ENCODE data around the gene DHCR24.

Gene DHCR24

DNA sequence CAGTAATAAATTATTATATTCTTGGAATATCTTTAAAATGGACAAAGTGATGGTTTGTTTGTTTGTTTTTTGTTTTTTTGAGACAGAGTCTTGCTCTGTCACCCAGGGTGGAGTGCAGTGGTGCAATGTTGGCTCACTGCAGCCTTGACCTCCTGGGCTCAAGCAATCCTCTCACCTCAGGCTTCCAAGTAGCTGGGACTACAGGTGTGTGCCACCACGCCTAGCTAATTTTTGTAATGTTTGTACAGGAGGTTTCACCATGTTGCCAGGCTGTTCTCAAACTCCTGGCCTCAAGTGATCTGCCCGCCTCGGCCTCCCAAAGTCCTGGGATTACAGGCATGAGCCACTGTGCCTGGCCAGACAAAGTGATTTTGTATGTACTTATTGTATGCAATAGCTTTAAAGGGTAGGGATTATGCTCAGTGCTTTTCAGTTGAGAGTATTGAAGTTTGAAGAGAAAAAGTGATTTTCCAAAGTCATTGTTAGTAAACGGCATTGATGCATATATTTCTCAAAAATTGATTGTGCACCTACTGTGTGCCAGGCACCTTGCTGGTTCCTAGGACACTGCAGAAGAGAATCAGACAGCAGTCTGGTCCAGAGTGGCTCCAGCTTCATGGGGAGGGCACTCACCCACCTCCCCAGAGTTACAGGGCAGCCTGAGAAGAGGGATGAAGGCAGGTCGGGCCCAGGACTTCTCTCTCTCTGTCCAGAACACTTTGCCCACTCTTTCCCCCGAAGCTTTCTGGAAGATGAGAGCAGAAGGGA, 51.7 kb downstream of the DHCR24 start:
- TF ChIP-seq, protein P1, sequence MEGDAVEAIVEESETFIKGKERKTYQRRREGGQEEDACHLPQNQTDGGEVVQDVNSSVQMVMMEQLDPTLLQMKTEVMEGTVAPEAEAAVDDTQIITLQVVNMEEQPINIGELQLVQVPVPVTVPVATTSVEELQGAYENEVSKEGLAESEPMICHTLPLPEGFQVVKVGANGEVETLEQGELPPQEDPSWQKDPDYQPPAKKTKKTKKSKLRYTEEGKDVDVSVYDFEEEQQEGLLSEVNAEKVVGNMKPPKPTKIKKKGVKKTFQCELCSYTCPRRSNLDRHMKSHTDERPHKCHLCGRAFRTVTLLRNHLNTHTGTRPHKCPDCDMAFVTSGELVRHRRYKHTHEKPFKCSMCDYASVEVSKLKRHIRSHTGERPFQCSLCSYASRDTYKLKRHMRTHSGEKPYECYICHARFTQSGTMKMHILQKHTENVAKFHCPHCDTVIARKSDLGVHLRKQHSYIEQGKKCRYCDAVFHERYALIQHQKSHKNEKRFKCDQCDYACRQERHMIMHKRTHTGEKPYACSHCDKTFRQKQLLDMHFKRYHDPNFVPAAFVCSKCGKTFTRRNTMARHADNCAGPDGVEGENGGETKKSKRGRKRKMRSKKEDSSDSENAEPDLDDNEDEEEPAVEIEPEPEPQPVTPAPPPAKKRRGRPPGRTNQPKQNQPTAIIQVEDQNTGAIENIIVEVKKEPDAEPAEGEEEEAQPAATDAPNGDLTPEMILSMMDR (IDR thresholded peaks at IDR 0.05; ENCODE audit: insufficient read depth, missing control alignments): no peak
- FAIRE-seq (no peak), DNase-seq (ENCODE audit: insufficient read length, low spot score) (no peak)

DNA sequence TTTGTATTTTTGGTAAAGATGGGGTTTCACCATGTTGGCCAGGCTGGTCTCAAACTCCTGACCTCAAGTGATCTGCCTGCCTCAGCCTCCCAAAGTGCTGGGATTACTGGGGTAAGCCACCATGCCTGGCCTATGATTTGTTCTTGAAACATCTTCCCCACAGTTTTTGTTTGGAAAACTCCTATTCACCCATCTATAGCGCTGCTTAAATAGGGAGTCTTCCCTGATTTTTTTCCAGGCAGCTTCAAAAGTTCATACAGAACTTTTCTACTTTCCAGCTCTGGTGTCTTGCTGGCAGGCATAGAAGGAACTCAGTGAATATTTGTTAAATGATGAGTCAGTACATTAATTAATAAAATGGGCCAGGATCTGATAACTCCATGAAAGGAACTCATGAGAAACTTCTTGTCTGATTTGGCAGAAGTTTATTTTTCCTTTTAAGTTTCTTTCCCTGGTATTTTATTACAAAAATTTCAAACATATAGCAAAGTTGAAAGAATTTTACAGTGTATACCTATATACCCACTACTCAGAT, 52.9 kb downstream of the DHCR24 start:
- FAIRE-seq (no peak), DNase-seq (ENCODE audit: insufficient read length, low spot score) (no peak)
- TF ChIP-seq, protein P1 (IDR thresholded peaks at IDR 0.05; ENCODE audit: insufficient read depth, missing control alignments): no peak

DNA sequence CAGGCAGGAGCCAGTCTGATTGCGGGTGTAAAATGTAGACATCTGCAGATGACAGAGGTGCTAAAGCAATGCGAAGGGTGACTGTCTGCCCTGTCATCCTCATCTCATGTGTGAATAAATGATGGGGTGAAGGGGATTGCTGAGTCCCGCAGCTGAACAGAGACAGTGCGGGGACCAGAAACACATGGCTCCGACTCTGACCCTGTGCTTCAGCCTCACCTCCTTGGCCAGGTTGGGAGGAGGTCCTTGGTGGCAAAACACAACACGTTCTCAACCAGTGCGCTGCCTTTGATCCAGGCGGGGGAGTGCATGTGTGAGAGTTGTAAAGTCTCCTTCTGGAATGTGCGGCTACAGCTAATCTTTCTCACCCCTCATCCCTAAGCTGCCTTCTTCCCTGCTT, 53.9 kb downstream of the DHCR24 start:
- DNase-seq (ENCODE audit: insufficient read length, low spot score) (no peak), FAIRE-seq (no peak)
- TF ChIP-seq, protein P1 (IDR thresholded peaks at IDR 0.05; ENCODE audit: insufficient read depth, missing control alignments): no peak

DNA sequence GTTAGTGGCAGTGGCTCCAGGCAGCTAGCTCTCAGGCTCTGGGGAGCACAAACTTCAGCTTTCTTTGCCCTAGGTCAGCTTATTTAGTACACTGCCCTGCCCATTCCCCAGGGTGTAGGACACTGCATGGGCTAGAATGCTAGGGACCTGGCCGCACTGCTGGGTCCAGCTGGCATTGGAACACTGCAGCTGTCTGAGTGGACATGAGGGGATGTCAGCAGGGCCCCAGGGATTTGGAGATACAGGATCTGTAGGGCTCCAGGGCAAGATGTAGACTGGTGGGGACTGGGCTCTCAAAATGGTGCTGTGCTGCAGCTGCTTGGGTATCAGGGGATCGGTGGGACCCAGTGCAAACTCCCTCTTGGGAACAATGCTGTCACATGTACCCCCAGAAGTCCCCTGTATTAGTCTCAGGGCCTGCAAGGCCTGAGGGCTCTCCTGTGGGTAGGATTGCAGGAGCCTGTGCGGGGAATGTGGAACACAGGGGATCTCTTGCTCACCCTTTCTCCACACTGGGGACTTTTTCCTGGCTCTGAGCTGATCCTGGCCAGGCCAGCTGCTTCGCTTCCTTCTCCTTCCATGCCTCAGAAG, 60.7 kb downstream of the DHCR24 start:
- no peak for DNase-seq (ENCODE audit: insufficient read length, low spot score)
- no peak for FAIRE-seq
- TF ChIP-seq, protein P1 (IDR thresholded peaks at IDR 0.05; ENCODE audit: insufficient read depth, missing control alignments): no peak

DNA sequence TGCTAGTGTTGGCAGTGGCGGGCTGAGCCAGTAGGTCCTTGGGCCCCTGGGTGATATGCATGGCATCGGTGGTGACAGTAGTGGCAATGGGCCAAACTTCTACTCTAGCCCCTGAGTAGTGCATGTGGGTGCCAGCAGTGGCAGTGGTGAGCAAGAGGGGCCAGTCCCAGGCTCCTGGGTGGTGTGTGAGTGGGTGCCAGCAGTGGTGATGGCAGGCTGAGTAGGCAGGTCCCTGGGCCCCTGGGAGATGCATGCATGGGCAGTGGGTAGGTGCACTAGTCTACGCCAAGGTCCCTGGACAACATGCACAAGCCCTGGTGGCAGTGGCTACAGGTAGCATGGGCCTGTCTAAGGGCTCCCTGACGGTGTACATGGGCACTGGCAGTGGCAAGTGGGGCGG, 61.3 kb downstream of the DHCR24 start:
- FAIRE-seq (no peak), DNase-seq (ENCODE audit: insufficient read length, low spot score) (no peak)
- TF ChIP-seq, protein P1 (IDR thresholded peaks at IDR 0.05; ENCODE audit: insufficient read depth, missing control alignments): no peak

DNA sequence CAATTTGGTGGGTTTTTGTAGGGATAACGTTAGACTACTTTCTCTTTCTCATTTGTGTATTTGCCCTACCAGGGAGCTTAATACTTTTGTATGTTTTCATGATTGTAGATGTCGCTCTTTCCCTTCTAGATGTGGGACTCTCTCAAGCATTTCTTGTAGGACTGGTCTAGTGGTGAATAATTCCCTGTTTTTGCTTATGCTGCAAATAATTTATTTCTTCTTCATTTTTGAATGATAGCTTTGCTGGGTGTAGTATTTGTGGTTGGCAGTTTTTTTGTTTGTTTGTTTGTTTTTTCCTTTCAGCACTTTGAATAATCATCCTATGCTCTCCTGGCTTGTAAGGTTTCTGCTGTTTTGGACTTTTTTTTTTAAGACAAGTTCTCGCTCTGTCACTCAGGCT, 63.3 kb downstream of the DHCR24 start:
- FAIRE-seq: no peak

More for the DNA sequence above, 63.3 kb downstream of the DHCR24 start:
- TF ChIP-seq, protein P1 (IDR thresholded peaks at IDR 0.05; ENCODE audit: insufficient read depth, missing control alignments): no peak
- DNase-seq (ENCODE audit: insufficient read length, low spot score): no peak

All from D721Med (cell line).